HG02759 (cell line): ENCODE data around the gene DHX15.

ENCODE experiments used
- ATAC-seq: cut with Tn5 transposase; IDR thresholded peaks from one replicate; pipeline ENCODE4 v1.9.1; 2021; ENCODE audit warnings: mild to moderate bottlenecking, moderate library complexity; ENCODE audit not compliant: unreplicated experiment

The DHX15 gene

GRCh38 chr4:24583451-24584210 lies 723 bp downstream of the DHX15 start:
- peak; percentile 19 for ATAC-seq

- no peak for ATAC-seq
Observed at GRCh38 chr4:24582235-24582832, 2.0 kb downstream of the DHX15 start.

GRCh38 chr4:24578364-24578763 lies 6.0 kb downstream of the DHX15 start:
- ATAC-seq = no peak

- no peak for ATAC-seq
Observed at GRCh38 chr4:24576276-24576675, 8.1 kb downstream of the DHX15 start.

- no peak for ATAC-seq
Observed at GRCh38 chr4:24574236-24574635, 10.1 kb downstream of the DHX15 start.

- ATAC-seq = no peak
Observed at GRCh38 chr4:24573582-24573981, 10.8 kb downstream of the DHX15 start.

- ATAC-seq = no peak
Observed at GRCh38 chr4:24570574-24571236, 13.6 kb downstream of the DHX15 start.

GRCh38 chr4:24570172-24570571 lies 14.2 kb downstream of the DHX15 start:
- no peak for ATAC-seq

- ATAC-seq = no peak
Observed at GRCh38 chr4:24569662-24570061, 14.7 kb downstream of the DHX15 start.

- ATAC-seq = no peak
Observed at GRCh38 chr4:24568425-24568824, 15.9 kb downstream of the DHX15 start.

- no peak for ATAC-seq
Observed at GRCh38 chr4:24565054-24565453, 19.3 kb downstream of the DHX15 start.

- no peak for ATAC-seq
Observed at GRCh38 chr4:24564488-24564887, 19.9 kb downstream of the DHX15 start.

- no peak for ATAC-seq
Observed at GRCh38 chr4:24561438-24562139, 22.8 kb downstream of the DHX15 start.

- no peak for ATAC-seq
Observed at GRCh38 chr4:24560868-24561368, 23.4 kb downstream of the DHX15 start.

GRCh38 chr4:24559889-24560288 lies 24.5 kb downstream of the DHX15 start:
- ATAC-seq = no peak

GRCh38 chr4:24559032-24559821 lies 25.1 kb downstream of the DHX15 start:
- ATAC-seq = no peak

- no peak for ATAC-seq
Observed at GRCh38 chr4:24557026-24558025, 27.0 kb downstream of the DHX15 start.

- ATAC-seq = no peak
Observed at GRCh38 chr4:24551492-24552289, 32.7 kb downstream of the DHX15 start.
